ENCODE data around the gene TNFRSF21.

DNA sequence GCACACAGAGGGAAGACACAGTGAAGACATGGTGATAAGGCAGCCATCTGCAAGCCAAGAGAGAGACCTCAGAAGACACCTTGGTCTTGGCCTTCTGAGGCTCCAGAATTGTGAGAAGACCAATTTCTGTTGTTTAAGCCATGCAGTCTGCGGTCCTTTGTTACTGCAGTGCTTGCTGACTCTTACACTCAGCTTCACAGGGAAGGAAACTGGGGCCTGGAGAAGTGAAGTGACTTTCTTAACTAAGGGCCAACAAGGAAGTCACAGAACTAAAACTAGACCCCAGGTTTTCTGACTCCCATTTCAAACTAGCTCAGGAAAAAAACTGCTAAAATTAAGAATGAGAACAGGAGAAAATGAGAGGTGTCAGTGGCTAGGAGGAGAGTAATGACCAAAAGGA is 74.3 kb downstream of the TNFRSF21 start:
- TF ChIP-seq, protein P1, sequence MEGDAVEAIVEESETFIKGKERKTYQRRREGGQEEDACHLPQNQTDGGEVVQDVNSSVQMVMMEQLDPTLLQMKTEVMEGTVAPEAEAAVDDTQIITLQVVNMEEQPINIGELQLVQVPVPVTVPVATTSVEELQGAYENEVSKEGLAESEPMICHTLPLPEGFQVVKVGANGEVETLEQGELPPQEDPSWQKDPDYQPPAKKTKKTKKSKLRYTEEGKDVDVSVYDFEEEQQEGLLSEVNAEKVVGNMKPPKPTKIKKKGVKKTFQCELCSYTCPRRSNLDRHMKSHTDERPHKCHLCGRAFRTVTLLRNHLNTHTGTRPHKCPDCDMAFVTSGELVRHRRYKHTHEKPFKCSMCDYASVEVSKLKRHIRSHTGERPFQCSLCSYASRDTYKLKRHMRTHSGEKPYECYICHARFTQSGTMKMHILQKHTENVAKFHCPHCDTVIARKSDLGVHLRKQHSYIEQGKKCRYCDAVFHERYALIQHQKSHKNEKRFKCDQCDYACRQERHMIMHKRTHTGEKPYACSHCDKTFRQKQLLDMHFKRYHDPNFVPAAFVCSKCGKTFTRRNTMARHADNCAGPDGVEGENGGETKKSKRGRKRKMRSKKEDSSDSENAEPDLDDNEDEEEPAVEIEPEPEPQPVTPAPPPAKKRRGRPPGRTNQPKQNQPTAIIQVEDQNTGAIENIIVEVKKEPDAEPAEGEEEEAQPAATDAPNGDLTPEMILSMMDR (IDR thresholded peaks at IDR 0.05; ENCODE audit: borderline replicate concordance, extremely low read depth, low read length, poor library complexity, severe bottlenecking) = no peak
- no peak for TF ChIP-seq EZH2 (IDR thresholded peaks at IDR 0.05; ENCODE audit: borderline replicate concordance, low read depth, low read length, severe bottlenecking)

Data from DND-41 (cell line).